Skeletal muscle cell (primary cell): ENCODE results near the gene PYGL.
A peak's percentile ranks its signal among the peaks of the same experiment; 100 is the strongest.
"Not testable (repeated sequence)": the region's sequence is repeated elsewhere in the genome, so short reads cannot be mapped to it uniquely, and the experiment has no call there.

ENCODE experiments used
- DNase-seq: peaks from one replicate; pipeline ENCODE4 v3.0.0-alpha.2; 2010; ENCODE audit warnings: low read depth
- H3K4me3 ChIP-seq: 2 replicates; pipeline ENCODE4 v1.5.1; 2011; ENCODE audit warnings: low read depth, mild to moderate bottlenecking, control low read depth, low read length, moderate library complexity

Gene PYGL

DNA sequence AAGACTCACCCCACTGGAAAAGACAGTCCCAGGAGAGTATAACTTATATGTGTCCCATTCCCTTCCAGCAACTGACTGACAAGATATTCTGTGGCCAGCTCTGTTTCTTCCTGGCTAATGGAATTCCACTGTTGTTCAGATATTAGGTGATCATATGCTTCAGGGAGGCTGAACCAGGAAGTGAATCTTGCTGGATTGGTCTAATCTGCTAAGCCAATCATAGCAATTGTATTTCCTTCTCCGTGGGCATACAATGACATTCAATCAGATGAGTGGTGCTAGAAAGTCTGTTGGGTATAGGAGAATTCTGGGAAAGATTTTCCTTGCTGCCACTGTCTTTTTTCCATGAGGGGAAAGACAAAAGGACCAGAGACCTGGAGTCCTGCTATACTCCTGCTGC, 12.1 kb downstream of the PYGL start:
- no peak for DNase-seq
- H3K4me3 ChIP-seq = no peak overlapping the region

GRCh38 chr14:50931559-50931958, 12.7 kb downstream of the PYGL start:
- H3K4me3 ChIP-seq = no peak overlapping the region
- DNase-seq = no peak

DNA sequence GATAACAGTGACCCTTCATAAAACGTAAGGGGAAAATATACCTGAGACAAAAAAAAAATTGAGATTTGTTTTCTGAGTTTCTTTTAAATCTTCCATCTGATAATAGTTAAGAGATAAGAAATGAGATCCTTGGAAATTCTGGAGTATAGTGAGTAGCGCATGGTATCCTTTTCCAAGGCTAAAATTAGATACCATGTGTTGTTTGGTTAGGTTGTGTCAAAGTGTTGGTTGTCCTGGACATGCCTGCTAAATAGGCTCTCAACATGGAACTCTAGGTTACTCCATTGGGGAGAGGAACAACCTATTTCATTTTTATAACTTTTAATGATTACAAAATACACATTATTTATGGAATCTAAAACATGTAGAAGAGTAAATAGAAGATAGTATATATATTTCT, 14.8 kb downstream of the PYGL start:
- no peak overlapping the region for H3K4me3 ChIP-seq
- no peak for DNase-seq

DNA sequence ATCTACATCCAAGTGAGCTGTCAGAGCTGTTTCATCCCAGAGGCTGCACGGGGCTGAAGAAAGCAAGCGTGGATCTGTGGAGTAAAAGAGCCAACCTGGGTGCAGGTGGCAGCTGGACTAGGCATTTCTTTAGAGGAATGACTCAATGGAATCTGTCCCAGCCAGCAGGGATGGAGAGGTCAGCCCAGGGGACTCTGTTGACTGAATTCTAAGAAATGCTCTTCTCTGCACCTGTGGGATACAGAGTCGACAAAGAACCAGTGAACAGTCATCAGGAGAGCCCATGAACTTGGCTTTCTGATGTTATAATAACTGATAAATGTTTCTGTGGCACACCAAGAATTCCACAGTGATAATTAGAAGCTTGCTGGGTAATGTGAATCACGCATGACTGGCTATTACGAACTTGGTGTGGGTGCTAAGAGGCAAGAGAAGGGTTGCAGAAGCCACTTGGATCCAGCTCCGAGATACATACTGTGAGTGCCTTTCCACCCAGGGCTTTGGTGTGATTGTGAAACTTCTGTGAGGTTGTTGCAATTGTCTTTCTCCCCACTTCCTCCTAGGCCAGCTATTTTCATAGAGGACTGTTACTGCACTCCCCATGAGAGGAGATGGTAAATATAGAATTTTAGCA, 16.2 kb downstream of the PYGL start:
- no peak overlapping the region for H3K4me3 ChIP-seq
- DNase-seq = no peak

- H3K4me3 ChIP-seq = no peak overlapping the region
- no peak for DNase-seq
Measured at GRCh38 chr14:50926851-50927386, 17.4 kb downstream of the PYGL start.

DNA sequence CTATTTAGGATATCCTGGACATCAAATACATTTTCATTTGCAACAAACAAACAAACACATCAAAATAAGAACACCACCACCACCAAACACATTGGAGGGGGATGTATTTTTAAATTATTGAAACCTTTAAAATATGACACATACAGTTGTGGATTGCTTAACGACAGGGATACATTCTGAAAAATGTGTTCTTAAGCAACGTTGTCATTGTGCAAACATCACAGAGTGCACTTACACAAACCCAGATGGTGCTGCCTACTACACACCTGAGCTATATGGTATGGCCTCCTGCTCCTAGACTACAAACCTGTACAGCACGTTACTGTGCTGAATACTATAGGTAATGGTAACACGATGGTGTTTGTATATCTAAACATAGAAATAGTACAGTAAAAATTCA, 19.4 kb downstream of the PYGL start:
- no peak for DNase-seq

GRCh38 chr14:50924236-50924635, 20.0 kb downstream of the PYGL start:
- no peak overlapping the region for H3K4me3 ChIP-seq
- no peak for DNase-seq

More for the DNA sequence above, 19.4 kb downstream of the PYGL start:
- H3K4me3 ChIP-seq = no peak overlapping the region

DNA sequence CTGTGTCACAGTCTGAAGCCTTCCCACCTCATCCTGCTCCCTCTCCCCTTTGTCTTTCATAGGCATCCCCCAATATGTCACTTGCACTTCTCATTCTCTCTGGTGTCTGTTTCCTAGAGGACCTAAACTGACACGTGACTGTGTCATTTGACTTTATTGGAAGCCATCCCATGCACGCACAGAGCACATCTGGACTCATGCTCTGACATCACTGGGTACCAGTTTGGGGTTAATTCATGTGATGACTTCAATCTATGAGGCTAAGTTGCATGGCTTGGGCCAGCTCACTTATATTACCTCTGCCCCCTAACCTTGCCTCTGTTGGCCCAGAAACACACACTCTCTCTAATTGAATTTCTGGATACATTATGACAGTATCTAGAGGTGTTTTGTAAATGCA, 21.5 kb downstream of the PYGL start:
- H3K4me3 ChIP-seq = no peak overlapping the region
- no peak for DNase-seq

DNA sequence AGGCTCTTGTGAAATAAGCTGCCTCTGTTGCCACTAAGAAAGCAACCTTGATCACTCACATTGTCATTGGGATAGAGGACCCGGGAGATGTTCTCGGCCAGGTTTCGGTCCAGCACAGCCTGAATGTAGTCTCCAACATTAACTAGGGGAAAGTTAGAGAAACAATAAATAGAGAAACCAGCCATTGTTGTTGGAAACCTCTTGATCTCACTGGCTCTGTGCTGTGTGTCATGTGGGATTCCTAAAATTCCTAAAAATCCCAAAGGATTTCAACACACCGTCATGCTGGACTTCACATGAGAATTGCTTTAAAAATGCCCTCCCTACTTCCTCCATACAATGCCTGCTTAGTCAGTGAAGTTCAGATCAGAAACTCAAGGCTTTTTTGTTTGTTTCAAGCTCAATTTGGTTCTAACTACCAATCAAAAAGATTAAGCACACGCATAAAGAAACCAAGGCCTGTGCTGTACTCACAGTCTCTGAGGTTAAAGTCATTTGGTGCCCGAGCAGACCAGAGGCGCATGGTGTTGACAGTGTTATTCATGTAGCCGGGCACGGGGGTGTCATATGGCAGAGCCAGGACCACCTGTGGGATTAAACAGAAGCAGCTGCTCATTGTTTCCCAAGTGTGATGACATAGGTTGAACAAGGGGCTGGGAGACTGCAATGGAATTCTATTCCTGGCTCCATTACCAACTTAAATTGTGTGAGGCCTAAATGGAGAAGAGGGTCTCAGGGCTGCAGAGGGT, 23.6 kb downstream of the PYGL start:
- DNase-seq = peak; percentile 76
- no peak overlapping the region for H3K4me3 ChIP-seq

- not testable (repeated sequence) for DNase-seq, H3K4me3 ChIP-seq
Measured at GRCh38 chr14:50919524-50919923, 24.8 kb downstream of the PYGL start.

- no peak overlapping the region for H3K4me3 ChIP-seq
- DNase-seq = no peak
Measured at GRCh38 chr14:50917449-50917848, 26.8 kb downstream of the PYGL start.

DNA sequence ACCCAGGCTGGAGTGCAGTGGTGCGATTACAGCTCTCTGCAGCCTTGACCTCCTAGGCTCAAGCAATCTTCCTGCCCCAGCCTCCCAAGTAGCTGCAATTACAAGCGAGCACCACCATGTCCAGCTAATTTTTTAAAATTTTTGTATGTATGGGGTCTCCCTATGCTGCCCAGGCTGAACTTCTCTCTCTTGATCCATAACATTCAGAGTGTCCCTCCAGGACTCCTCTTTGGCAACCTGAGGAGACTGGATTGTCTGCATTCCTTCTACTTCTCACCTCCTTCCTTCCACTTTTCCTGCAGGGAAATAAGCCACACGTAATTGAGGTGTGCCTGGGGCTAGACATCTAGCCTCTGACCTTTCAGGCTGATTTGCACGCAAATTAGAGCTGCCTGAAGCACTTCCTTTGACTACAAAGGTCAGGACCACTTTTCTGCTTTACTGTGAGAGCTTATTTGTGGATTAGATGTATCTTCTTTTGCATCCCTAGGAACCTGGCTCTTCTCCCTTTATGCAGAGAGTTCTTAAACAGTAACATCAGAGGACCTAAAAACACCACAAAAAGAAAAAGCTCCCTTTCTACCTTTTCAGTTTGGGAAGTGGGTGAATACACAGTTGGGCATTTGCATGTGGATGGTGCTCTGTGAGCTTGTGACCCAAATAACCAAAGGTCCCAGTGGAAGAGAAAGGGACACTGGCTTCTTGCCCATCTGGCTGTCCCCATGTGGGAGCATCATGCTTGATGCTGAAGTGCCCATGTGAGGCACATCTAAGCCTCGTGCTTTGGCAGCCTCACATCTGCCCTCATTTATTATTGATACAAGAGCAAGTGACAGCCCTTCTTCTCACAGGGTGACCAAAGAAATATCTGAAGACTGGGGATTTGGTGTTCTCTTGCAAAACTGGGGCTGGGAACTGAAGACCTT, 33.5 kb downstream of the PYGL start:
- no peak for DNase-seq
- H3K4me3 ChIP-seq = no peak overlapping the region

- no peak overlapping the region for H3K4me3 ChIP-seq
- DNase-seq = no peak
Measured at GRCh38 chr14:50906326-50907065, 37.8 kb downstream of the PYGL start.

GRCh38 chr14:50904719-50905118, 39.6 kb downstream of the PYGL start:
- no peak overlapping the region for H3K4me3 ChIP-seq
- no peak for DNase-seq

DNA sequence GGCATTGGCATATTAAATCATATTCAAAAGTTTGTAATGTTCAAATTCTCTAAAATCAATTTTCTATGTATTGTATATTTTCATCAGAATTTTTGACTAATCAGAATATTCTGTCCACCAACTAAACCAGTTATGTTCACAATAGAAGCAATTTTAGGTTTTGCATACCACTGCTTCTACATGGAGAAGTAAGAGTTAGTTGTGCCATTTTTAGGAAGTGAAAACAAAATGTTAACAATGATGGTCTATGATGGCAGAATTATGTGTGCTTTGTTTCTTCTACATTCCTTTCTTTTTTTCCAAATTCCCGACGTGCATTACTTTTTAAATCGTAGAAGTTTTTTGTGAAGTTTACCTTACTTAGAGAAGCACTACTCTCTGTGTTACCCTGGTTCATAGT, 42.9 kb downstream of the PYGL start:
- no peak for DNase-seq
- no peak overlapping the region for H3K4me3 ChIP-seq

GRCh38 chr14:50897658-50898175, 46.6 kb downstream of the PYGL start:
- H3K4me3 ChIP-seq = no peak overlapping the region
- DNase-seq = no peak

- H3K4me3 ChIP-seq, DNase-seq: not testable (repeated sequence)
Measured at GRCh38 chr14:50897005-50897404, 47.3 kb downstream of the PYGL start.

DNA sequence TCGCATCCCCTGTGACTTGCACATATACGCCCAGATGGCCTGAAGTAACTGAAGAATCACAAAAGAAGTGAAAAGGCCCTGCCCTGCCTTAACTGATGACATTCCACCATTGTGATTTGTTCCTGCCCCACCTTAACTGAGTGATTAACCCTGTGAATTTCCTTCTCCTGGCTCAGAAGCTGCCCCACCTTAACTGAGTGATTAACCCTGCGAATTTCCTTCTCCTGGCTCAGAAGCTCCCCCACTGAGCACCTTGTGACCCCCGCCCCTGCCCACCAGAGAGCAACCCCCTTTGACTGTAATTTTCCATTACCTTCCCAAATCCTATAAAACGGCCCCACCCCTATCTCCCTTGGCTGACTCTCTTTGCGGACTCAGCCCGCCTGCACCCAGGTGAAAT, 47.9 kb downstream of the PYGL start:
- not testable (repeated sequence) for H3K4me3 ChIP-seq, DNase-seq

DNA sequence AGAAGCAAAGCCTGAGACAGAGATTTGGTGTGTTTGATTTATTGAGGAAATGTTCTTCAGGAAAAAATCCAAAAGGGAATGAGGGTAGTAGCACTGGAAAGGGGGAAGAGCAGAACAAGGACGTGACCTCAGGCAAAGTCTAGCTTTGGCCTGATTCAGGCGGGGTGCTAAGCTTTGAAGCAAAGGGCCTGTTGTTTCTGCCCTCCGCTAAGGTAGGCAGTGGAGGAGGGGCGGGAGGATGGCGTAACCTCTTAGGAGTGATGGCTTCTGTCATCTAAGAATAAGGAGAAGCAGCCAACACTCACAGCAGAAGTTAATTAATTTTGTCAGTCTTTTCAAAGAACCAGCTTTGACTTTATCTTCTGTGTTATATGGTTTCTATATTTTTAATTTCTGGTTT, 52.0 kb downstream of the PYGL start:
- H3K4me3 ChIP-seq = no peak overlapping the region
- no peak for DNase-seq
